ENCODE data around the gene GLB1L.

- TF ChIP-seq, protein P1, sequence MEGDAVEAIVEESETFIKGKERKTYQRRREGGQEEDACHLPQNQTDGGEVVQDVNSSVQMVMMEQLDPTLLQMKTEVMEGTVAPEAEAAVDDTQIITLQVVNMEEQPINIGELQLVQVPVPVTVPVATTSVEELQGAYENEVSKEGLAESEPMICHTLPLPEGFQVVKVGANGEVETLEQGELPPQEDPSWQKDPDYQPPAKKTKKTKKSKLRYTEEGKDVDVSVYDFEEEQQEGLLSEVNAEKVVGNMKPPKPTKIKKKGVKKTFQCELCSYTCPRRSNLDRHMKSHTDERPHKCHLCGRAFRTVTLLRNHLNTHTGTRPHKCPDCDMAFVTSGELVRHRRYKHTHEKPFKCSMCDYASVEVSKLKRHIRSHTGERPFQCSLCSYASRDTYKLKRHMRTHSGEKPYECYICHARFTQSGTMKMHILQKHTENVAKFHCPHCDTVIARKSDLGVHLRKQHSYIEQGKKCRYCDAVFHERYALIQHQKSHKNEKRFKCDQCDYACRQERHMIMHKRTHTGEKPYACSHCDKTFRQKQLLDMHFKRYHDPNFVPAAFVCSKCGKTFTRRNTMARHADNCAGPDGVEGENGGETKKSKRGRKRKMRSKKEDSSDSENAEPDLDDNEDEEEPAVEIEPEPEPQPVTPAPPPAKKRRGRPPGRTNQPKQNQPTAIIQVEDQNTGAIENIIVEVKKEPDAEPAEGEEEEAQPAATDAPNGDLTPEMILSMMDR (IDR thresholded peaks at IDR 0.05; ENCODE audit: insufficient read depth, low read length, poor library complexity, severe bottlenecking), result no peak
- TF ChIP-seq EZH2phosphoT487 (conservative IDR thresholded peaks at IDR 0.05; ENCODE audit: low read length), result no peak
These were observed 47.9 kb downstream of the GLB1L start for GRCh38 chr2:219197388-219197787.
